ENCODE data around the gene KRTAP10-3.

GRCh38 chr21:44589094-44589493 is 30.5 kb upstream of the KRTAP10-3 start:
- TF ChIP-seq CREB1 (CRISPR knock-in tag; IDR thresholded peaks at IDR 0.05; ENCODE audit: low read depth) = no peak
- TF ChIP-seq CTCF (conservative IDR thresholded peaks at IDR 0.05; ENCODE audit: low read depth in 2 of 2) = no peak
- no peak for TF ChIP-seq EZH2 (IDR thresholded peaks at IDR 0.05; ENCODE audit: low read depth, unreplicated experiment)
- no peak for TF ChIP-seq POLR2AphosphoS5 (IDR thresholded peaks at IDR 0.05; ENCODE audit: low read depth)

Data from GM23338 (cell line).